ENCODE measurements around the gene TTC3. TPM values are rescaled to one million over a fixed set of nuclear protein-coding genes. Genes with fewer than 3 reads are reported as not detected.
"Not testable (repeated sequence)": the region's sequence is repeated elsewhere in the genome, so short reads cannot be mapped to it uniquely, and the experiment has no call there.

TTC3 gene, protein sequence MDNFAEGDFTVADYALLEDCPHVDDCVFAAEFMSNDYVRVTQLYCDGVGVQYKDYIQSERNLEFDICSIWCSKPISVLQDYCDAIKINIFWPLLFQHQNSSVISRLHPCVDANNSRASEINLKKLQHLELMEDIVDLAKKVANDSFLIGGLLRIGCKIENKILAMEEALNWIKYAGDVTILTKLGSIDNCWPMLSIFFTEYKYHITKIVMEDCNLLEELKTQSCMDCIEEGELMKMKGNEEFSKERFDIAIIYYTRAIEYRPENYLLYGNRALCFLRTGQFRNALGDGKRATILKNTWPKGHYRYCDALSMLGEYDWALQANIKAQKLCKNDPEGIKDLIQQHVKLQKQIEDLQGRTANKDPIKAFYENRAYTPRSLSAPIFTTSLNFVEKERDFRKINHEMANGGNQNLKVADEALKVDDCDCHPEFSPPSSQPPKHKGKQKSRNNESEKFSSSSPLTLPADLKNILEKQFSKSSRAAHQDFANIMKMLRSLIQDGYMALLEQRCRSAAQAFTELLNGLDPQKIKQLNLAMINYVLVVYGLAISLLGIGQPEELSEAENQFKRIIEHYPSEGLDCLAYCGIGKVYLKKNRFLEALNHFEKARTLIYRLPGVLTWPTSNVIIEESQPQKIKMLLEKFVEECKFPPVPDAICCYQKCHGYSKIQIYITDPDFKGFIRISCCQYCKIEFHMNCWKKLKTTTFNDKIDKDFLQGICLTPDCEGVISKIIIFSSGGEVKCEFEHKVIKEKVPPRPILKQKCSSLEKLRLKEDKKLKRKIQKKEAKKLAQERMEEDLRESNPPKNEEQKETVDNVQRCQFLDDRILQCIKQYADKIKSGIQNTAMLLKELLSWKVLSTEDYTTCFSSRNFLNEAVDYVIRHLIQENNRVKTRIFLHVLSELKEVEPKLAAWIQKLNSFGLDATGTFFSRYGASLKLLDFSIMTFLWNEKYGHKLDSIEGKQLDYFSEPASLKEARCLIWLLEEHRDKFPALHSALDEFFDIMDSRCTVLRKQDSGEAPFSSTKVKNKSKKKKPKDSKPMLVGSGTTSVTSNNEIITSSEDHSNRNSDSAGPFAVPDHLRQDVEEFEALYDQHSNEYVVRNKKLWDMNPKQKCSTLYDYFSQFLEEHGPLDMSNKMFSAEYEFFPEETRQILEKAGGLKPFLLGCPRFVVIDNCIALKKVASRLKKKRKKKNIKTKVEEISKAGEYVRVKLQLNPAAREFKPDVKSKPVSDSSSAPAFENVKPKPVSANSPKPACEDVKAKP (N-terminal part only)
- 100 to 1,000 TPM; 156 to 172 (median 163) TPM for polyA plus RNA-seq (ENCODE audit: insufficient read length in 4 of 4)

DNA sequence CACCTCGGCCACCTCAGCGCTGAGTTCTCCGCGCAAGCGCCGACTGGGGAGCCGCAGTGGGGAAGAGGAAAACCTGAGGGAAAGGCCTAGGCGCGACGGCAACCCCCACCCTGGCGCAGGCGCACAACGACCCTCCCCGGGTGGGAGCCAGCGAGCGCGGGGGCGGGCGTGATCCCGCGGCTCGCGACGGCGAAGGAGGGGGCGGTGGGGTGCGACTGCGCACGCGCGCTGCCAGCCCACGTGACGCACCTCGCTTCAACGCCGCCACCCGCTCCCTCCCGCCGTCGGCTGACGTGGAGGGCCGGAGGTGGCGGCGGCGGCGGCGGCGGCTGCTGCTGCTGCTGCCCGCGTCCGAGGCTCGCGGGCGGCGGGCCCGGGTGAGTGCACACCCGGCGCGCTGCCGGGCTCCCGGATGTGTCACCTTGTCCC, at the start of gene TTC3, which contains the start of gene PIGP:
Gene TTC3, plus strand, starts transcription at position 267 of the 429 bp plus-strand sequence. CDS start 14,004 bp downstream, outside the sequence.
Gene PIGP, minus strand, starts transcription at position 84 of the 429 bp plus-strand sequence. CDS start 556 bp downstream, outside the sequence.
- peak; percentile 91 to 94 (median 92) for DNase-seq (ENCODE audit: low read depth in 4 of 4, low spot score in 3 of 4)

DNA sequence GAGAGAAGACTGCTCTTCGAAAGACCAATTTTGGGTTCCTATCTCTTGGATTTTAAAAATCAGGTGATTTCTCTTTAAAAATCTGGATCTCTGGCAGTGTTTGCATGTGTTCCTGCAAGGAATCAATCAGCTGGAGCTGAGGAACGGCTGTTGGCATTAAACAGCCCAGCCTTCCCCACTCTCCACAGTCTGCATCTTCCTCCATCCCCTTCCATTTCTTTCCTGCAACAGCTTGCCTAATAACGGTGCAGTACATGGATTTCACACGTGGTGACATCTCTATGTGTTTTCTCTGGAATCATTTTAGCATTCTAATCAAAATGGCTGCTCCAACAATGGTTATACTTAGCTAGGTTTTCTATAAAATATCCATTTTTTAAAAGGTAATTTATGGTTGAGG, 46.6 kb upstream of the TTC3 start:
- no peak for DNase-seq (ENCODE audit: low read depth in 4 of 4, low spot score in 3 of 4)

DNA sequence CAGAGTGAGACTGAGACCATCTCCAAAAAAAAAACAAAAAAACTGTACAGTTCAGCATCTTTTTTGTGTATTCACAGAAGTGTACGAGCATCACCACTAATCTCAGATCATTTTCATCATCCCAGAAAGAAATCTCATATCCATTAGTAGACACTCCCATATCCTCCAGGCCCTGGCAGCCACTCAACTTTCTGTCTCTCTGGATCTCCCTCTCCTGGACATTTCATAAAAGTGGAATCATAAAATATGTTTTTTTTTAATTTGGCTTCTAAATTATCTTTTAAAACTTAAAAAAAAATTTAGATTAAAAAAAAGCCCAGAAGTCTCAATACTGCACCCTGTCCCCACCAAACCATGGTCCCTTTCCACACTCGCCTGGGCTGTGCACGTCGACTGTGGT, 44.5 kb upstream of the TTC3 start:
- DNase-seq (ENCODE audit: low read depth in 4 of 4, low spot score in 3 of 4), result no peak

DNA sequence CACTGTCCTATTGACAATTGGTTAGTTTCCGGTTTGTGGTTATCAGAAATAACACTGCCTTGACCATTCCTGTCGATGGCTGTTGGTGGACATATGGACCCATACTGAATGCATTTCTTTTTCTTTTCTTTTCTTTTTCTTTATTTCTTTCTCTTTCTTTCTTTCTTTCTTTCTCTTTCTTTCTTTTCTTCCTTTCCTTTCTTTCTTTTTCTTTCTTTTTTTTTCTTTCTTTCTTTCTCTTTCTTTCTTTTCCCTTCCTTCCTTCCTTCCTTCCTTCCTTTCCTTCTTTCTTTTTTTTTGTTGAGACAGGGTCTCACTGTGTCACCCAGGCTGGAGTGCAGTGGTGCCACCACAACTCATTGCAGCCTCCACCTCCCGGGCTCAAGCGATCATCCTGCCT, 42.2 kb upstream of the TTC3 start:
- no peak for DNase-seq (ENCODE audit: low read depth in 4 of 4, low spot score in 3 of 4)

DNA sequence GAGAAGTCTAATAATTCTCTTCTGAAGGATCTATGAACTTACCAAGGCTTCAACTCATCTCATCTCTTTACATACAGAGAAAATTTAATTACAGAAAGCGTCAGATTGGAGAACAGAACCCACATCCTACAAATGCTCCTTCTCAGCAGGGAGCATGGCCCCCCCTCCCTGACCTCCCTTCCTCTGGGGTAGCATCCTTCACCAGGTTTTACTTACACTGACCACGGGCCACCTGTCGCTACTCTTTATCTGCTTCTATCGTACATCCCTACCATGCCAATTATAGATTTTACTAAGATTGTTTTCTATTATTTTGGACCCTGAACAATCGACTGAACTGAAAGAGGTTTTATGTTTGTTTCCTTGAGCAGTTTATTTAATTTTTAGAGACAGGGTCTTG, 40.8 kb upstream of the TTC3 start:
- DNase-seq (ENCODE audit: low read depth in 4 of 4, low spot score in 3 of 4), result no peak

DNA sequence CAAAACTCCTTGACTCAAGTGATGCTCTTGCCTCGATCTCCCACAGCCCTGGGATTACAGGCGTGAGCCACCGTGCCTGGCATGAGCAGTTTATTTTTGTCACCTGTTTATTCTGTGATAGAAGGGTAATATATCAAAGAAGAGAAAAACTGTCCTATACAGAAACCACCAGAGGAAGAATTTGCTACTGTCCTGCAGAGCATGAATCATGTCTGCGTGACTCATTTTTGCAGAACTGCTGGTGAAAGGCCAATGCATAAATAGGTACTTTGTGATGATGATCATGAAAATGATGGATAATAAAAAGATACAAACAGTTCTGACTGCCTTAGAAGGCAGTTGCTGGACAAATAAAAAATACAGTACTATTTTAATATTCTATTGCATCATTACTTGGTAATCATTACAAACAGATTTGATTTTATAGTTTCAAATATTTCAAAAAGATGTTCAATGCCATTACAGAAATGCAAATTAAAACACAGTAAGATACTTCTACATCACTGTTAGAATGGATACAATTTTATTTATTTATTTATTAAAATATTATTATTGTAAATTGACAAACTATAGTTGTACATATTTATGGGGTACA, 40.1 kb upstream of the TTC3 start:
- DNase-seq (ENCODE audit: low read depth in 4 of 4, low spot score in 3 of 4), result no peak

DNA sequence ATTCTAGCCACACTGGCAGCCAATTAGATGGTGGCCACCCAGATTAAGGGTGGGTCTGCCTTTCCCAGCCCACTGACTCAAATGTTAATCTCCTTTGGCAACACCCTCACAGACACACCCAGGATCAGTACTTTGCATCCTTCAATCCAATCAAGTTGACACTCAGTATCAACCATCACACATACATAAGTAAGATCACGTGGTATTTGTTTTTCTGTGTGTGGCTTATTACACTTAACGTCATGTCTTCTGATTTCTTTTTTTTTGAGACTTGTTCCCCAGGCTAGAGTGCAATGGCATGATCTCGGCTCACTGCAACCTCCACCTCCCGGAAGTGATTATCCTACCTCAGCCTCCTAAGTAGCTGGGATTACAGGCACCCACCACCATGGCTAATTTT, 38.7 kb upstream of the TTC3 start:
- not testable (repeated sequence) for DNase-seq (ENCODE audit: low read depth in 4 of 4, low spot score in 3 of 4)

DNA sequence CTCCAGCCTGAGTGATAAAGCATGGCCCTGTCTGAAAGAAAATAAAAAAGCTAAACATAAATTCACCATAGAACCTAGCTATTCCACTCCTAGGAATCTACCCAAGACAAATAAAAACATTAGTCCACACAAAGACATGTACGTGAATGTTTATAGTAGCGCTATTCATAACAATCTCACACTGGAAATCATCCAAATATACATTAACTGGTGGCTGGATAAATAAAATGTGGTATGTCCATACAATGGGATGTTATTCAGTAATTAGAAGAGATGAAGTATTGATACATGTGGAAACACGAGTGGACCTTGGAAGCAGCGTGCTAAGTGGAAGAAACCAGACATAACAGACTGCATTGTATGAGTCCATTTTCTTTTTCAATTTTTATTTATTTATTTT, 36.9 kb upstream of the TTC3 start:
- no peak for DNase-seq (ENCODE audit: low read depth in 4 of 4, low spot score in 3 of 4)

DNA sequence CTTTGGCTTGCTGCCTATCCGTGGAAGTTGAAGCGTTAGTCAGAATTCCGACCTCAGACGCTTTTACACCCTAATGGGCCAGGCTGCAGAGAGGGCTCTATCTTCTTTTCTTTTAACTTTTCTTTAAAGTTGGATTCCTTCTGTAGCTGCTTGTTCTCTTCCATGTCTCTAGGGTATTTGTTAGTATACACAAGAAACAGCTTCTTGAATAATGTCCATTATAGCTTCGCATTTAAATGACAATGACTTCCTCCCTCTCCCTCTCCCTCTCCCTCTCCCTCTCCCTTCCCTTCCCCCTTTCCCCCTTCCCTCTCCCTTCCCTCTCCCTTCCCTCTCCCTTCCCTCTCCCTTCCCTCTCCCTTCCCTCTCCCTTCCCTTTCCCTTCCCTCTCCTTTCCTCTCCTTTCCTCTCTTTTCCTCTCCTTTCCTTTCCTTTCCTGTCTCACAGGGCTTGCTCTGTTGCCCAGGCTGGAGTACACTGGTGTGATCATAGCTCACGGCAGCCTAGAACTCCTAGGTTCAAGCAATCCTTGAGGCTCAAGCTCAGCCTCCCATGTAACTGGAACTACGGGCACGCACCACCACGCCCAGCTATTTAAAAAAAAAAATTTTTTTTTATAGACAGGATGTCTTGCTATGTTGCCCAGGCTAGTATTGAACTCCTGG, 33.5 kb upstream of the TTC3 start:
- no peak for DNase-seq (ENCODE audit: low read depth in 4 of 4, low spot score in 3 of 4)

DNA sequence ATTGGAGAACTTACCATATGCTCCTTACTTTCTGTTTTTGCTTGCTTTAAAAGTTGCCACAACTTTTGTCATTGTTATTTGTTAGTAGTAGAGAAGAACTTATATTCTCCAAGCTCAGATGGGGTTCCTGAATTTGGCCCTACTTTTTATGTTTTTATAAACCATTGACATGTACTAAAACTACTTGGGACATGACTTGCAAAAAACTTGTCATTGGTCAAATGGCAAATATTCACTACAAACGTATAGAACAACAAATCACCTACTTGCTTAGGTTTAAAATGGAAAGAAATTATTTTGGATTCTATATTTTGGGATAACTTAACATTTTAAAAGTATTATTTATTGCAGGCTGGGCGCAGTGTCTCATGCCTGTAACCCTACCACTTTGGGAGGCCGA, 32.8 kb upstream of the TTC3 start:
- no peak for DNase-seq (ENCODE audit: low read depth in 4 of 4, low spot score in 3 of 4)

DNA sequence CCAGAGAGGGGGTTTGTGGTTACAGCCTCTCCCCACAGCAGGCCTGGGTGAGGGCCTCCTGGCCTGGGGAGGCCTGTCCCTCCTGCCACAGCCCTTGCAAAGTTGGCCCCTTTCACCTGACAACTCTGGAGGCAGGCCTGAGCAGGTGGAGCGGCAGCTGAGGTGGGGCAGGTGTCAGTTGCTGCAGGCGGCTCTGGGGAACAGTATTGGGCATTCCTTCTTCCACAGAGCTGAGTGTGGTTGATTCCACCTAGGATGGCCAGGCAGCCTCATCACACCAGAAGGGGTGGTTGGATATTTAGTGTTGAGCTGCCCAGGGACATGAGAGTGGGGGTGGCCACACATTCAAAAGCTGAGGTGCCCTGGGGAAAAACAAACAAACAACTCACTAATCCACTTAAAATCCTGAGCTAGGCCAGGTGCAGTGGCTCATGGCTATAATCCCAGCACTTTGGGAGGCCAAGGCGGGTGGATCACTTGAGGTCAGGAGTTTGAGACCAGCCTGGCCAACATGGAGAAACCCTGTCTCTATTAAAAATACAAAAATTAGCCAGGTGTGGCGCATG, 31.3 kb upstream of the TTC3 start:
- no peak for DNase-seq (ENCODE audit: low read depth in 4 of 4, low spot score in 3 of 4)

DNA sequence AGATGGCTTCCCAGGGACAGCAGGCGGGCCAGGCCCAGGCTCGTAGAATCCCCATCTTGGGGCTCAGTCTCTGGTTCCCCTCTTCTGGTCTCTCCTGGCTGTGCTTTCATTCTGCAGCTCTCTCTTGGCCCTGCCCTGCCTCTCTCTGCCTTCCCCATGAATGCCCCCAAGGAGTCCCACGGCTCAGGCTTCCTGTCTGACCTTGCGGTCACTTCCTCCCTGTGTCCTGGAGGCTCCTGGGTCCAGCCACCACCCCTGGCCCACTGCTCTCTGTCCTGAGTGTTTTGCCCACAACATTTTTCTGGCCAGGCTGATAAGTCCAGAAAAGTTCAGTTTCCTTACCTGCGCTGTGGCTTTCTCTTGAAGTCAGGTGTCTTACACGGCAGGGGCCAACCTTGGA, 29.2 kb upstream of the TTC3 start:
- no peak for DNase-seq (ENCODE audit: low read depth in 4 of 4, low spot score in 3 of 4)

DNA sequence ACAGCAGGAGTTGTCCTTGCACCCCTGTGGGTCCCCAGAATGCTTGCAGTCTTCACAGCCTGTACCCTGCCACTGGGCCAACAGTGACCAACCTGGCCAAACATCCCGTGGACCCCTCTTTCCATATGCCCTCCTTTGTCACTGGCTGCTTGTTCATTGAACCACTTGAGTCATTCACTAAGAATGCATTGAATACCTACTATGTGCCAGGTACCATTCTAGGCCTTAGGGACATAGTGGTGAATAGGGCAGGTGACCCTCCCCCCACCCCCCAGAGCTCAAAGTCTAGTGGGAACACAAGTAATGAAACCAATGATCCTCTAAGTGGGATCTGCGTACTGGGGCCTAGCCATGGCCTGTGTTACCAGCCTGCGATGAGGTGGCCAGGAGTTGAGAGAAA, 28.4 kb upstream of the TTC3 start:
- DNase-seq (ENCODE audit: low read depth in 4 of 4, low spot score in 3 of 4), result no peak

DNA sequence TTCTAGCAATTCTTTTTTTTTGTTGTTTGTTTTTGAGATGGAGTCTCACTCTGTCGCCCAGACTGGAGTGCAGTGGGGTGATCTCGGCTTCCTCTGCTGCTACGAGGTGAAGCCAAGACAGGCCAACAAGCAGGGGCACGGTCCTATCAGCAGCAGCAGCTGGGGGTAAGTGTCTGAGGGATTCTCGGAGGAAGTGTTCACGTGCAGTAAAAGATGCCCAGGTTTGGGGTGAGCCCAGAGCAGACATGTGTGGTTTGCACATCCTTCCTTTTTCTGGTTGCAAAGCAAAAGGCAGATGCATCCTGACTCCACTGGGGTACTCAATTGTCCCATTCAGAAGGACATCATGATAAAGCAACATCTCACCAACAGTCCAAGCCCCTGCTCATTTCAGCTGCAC, 27.9 kb upstream of the TTC3 start:
- no peak for DNase-seq (ENCODE audit: low read depth in 4 of 4, low spot score in 3 of 4)

DNA sequence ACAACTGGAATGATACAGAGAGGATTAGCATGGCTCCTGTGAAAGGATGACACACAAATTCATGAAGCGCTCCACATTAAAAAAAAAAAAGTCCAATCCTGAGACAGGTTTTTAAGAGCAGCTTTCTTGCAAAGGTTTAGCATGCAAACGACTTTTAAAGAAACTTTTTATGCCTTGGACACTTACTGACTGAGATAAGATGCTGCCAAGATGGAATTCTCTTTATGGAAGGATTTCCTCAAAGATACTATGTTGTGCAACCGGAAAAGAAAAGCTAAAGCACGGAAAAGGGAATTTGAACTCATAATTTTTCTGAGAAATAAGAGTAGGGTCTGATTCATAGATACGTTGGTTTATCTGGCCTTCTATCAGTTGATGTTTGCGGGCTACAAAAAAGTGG, 27.5 kb upstream of the TTC3 start:
- no peak for DNase-seq (ENCODE audit: low read depth in 4 of 4, low spot score in 3 of 4)

DNA sequence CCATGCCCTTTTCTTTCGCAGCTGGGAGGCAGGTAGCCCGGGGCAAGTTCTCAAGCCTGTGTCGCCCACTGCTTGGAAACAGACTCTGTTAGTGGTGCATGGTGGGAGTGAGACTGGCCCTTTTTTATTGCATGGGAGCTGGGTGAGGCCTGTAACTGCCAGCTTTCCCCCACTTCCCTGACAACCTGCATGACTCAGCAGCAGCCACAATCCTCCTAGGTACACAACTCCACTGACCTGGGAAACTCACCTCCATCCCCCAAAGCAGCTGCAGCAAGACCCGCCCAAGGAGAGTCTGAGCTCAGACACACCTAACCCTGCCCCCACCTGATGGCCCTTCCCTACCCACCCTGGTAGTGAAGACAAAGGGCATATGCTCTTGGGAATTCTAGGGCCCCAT, 26.0 kb upstream of the TTC3 start:
- DNase-seq (ENCODE audit: low read depth in 4 of 4, low spot score in 3 of 4), result no peak

DNA sequence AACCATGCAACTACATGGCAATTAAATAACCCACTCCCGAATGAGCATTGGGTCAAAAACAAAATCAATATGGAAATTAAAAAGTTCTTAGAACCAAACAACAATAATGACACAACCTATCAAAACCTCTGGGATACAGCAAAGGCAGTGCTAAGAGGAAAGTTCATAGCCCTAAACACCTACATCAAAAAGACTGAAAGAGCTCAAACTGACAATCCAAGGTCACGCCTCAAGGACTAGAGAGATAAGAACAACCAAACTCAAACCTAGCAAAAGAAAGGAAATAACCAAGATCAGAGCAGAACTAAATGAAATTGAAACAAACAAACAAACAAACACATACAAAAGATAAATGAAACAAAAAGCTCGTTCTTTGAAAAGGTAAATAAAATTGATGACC, 23.3 kb upstream of the TTC3 start:
- not testable (repeated sequence) for DNase-seq (ENCODE audit: low read depth in 4 of 4, low spot score in 3 of 4)

DNA sequence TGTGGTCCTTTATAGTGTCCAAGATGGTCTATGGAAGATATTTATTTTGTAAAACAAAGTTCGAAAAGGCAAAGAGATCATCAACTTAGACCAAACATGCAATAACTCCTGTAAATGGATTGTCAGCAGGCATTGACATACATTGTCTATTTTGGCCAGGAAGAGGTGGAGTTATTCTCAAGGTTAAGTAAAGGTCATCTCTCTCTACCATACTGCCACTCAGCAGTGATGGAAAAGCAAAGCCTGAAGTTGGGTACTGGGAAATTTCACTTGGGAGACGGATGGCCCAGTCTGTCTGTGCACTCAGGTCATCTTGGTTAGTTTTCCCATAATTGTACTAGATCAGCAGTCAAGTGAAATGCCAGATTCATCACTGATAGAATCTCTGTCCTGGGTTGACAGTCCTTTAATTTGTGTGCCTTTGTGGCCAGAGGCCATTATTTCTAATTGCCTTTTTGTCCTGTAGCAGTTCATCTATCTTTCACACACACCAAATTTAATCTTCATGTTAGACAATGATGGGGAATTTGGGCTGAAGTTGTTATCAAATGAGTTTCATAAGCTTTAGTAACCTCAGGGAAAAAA, 17.7 kb upstream of the TTC3 start:
- DNase-seq (ENCODE audit: low read depth in 4 of 4, low spot score in 3 of 4), result no peak

DNA sequence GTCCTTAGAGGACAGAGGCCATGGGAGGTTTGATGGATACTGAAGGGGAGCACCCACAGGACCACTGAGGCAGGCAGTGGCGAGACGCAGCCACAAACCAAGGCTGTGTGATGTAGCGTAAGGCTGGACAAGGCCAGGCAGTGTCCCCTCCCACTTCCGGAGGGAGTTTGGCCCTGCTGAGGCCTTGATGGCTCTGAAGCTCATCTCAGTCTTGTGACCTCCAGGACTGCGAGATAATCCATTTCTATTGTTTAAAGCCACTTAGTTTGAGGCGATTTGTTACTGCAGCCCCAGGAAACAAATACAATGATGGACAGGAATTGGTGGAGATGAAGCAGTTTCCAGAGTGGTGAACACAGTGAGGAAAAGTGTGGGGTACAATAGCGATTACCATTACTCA, 15.4 kb upstream of the TTC3 start:
- no peak for DNase-seq (ENCODE audit: low read depth in 4 of 4, low spot score in 3 of 4)

All from right renal pelvis (tissue), 4 donors.